GM23338 (cell line): Measurements from ENCODE around the gene IMPG1. TPM values are rescaled to one million over a fixed set of nuclear protein-coding genes. Genes with fewer than 3 reads are reported as not detected.

Experiments
- ATAC-seq: fragments of 200-7000 bp; cut with Tn5 transposase; 3 replicates; pipeline ENCODE4 v1.9.1; 2020
- DNase-seq: peaks from one replicate; pipeline ENCODE4 v3.0.0-alpha.2; 2015; ENCODE audit warnings: low spot score
- H2AFZ ChIP-seq: fragments of 200-600 bp; sonication (generic); 2 replicates; pipeline ENCODE4 v1.8.0; 2016; ENCODE audit warnings: antibody characterized with exemption, mild to moderate bottlenecking, moderate library complexity
- H3F3A ChIP-seq: fragments of 200-600 bp; sonication (generic); replicated peaks from 2 replicates; pipeline ENCODE4 v1.8.0; 2017; ENCODE audit warnings: antibody characterized with exemption, mixed run types, low read depth
- H3K27ac ChIP-seq: fragments of 200-600 bp; sonication (generic); 2 replicates; pipeline ENCODE4 v1.6.1; 2016; ENCODE audit warnings: low read depth
- H3K27me3 ChIP-seq: fragments of 200-600 bp; sonication (generic); 2 replicates; pipeline ENCODE4 v1.8.0; 2016; ENCODE audit warnings: mild to moderate bottlenecking, mixed run types, moderate library complexity; ENCODE audit not compliant: insufficient read depth
- H3K36me3 ChIP-seq: fragments of 200-600 bp; sonication (generic); 2 replicates; pipeline ENCODE4 v1.8.0; 2016; ENCODE audit warnings: mild to moderate bottlenecking; ENCODE audit not compliant: insufficient read depth
- H3K4me1 ChIP-seq: fragments of 200-600 bp; sonication (generic); 2 replicates; pipeline ENCODE4 v1.8.0; 2016; ENCODE audit warnings: mild to moderate bottlenecking, moderate library complexity; ENCODE audit not compliant: insufficient read depth
- H3K4me2 ChIP-seq: fragments of 200-600 bp; sonication (generic); 2 replicates; pipeline ENCODE4 v1.7.1; 2017; ENCODE audit warnings: mixed run types
- H3K4me3 ChIP-seq: fragments of 200-600 bp; sonication (generic); 2 replicates; pipeline ENCODE4 v1.6.1; 2016; ENCODE audit warnings: mixed run types
- H3K79me2 ChIP-seq: fragments of 200-600 bp; sonication (generic); replicated peaks from 2 replicates; pipeline ENCODE4 v1.8.0; 2017; ENCODE audit warnings: mild to moderate bottlenecking; ENCODE audit not compliant: insufficient read depth
- H3K9me2 ChIP-seq: fragments of 200-600 bp; sonication (generic); 2 replicates; pipeline ENCODE4 v1.8.0; 2017; ENCODE audit not compliant: insufficient read depth
- H4K20me1 ChIP-seq: fragments of 200-600 bp; sonication (generic); replicated peaks from 2 replicates; pipeline ENCODE4 v1.8.0; 2017; ENCODE audit warnings: mild to moderate bottlenecking; ENCODE audit not compliant: insufficient read depth
- H3K27ac Mint-ChIP-seq: 2 replicates; pipeline ENCODE4 v1.8.0; 2020; ENCODE audit warnings: inconsistent platforms, mild to moderate bottlenecking, moderate library complexity, mixed read lengths
- H3K27me3 Mint-ChIP-seq: 3 replicates; pipeline ENCODE4 v1.8.0; 2022; ENCODE audit warnings: low read depth, mild to moderate bottlenecking, moderate library complexity, mixed read lengths, inconsistent platforms; ENCODE audit not compliant: insufficient read depth, poor library complexity
- H3K36me3 Mint-ChIP-seq: 3 replicates; pipeline ENCODE4 v1.8.0; 2021; ENCODE audit warnings: low read depth, mild to moderate bottlenecking, inconsistent platforms, moderate library complexity, mixed read lengths
- H3K4me1 Mint-ChIP-seq: 3 replicates; pipeline ENCODE4 v1.8.0; 2020; ENCODE audit warnings: mild to moderate bottlenecking, inconsistent platforms, mixed read lengths
- H3K4me3 Mint-ChIP-seq: 3 replicates; pipeline ENCODE4 v1.8.0; 2021; ENCODE audit warnings: moderate library complexity, mild to moderate bottlenecking, inconsistent platforms, mixed read lengths
- H3K9me3 Mint-ChIP-seq: 3 replicates; pipeline ENCODE4 v1.8.0; 2020; ENCODE audit warnings: moderate library complexity, mild to moderate bottlenecking, inconsistent platforms, mixed read lengths
- ETS1 ChIP-seq: IDR thresholded peaks from 2 replicates; pipeline ENCODE4 v1.6.1; 2016; ENCODE audit warnings: antibody characterized with exemption
- EZH2 ChIP-seq: fragments of 200-600 bp; sonication (generic); IDR thresholded peaks from one replicate; pipeline ENCODE4 v1.8.0; 2017; ENCODE audit warnings: antibody characterized with exemption, mild to moderate bottlenecking, low read depth; ENCODE audit not compliant: unreplicated experiment
- JUNB ChIP-seq: IDR thresholded peaks from one replicate; pipeline ENCODE4 v1.6.1; 2016; ENCODE audit warnings: antibody characterized with exemption; ENCODE audit not compliant: unreplicated experiment
- POLR2AphosphoS5 ChIP-seq: IDR thresholded peaks from 2 replicates; pipeline ENCODE4 v1.6.1; 2016; ENCODE audit warnings: antibody characterized with exemption, low read depth
- STAT1 ChIP-seq: IDR thresholded peaks from one replicate; pipeline ENCODE4 v1.6.1; 2016; ENCODE audit warnings: antibody characterized with exemption; ENCODE audit not compliant: unreplicated experiment
- ZNF114 ChIP-seq: fragments of 250-450 bp; sonication (Bioruptor Pico); IDR thresholded peaks from 2 replicates; pipeline ENCODE4 v1.5.0; 2020; ENCODE audit warnings: mild to moderate bottlenecking, moderate library complexity
- ZNF462 ChIP-seq: fragments of 250-450 bp; sonication (Bioruptor Pico); IDR thresholded peaks from 2 replicates; pipeline ENCODE4 v1.5.0; 2020; ENCODE audit warnings: mild to moderate bottlenecking, moderate library complexity
- polyA plus RNA-seq: library from polyadenylated mRNA; unstranded; fragments of >200 nt; fragmentation: Nextera tagmentation; extraction: Ambion mirVana; gene quantifications from 2 replicates; pipeline ENCODE4 v1.2.1, GENCODE V29; 2016
- total RNA-seq: library from RNA; depleted of rRNA; stranded (reverse); fragments of >200 nt; shearing (Covaris generic); gene quantifications from 2 replicates; pipeline ENCODE4 v1.2.3, GENCODE V29; 2014

IMPG1 gene
- total and polyA plus RNA-seq, 2 experiments from 2014 or later, result not detected

- no peak for TF ChIP-seq ZNF462 (CRISPR knock-in tag)
- TF ChIP-seq JUNB, result no peak
- TF ChIP-seq STAT1, result no peak
Observed at GRCh38 chr6:76026101-76026500, 46.4 kb downstream of the IMPG1 start (continued).

- no peaks in the 10 kb centered on the region for H3F3A ChIP-seq
- H3K4me3 Mint-ChIP-seq, result no peak overlapping the region
- H4K20me1 ChIP-seq, result no peaks in the 10 kb centered on the region
- no peak overlapping the region for H3K27ac ChIP-seq
- no peak for ATAC-seq
- H3K27me3 Mint-ChIP-seq, result peaks cover 2% of the 10 kb centered on the region
- H3K27me3 ChIP-seq, result no peaks in the 10 kb centered on the region
- no peak overlapping the region for H3K27ac Mint-ChIP-seq
- H3K4me1 Mint-ChIP-seq, result peaks cover 3% of the 10 kb centered on the region; the same call in 1 of the 3 replicates
- no peaks in the 10 kb centered on the region for H3K79me2 ChIP-seq
- no peak overlapping the region for H3K4me2 ChIP-seq
- no peak overlapping the region for H3K4me3 ChIP-seq
- H2AFZ ChIP-seq, result no peak overlapping the region
- no peak for DNase-seq
- no peaks in the 10 kb centered on the region for H3K4me1 ChIP-seq
- no peaks in the 10 kb centered on the region; the same call in 1 of the 2 replicates for H3K36me3 ChIP-seq
- peaks cover 12% of the 10 kb centered on the region; the same call in 1 of the 2 replicates for H3K9me2 ChIP-seq
- peaks cover 2% of the 10 kb centered on the region; the same call in 1 of the 3 replicates for H3K36me3 Mint-ChIP-seq
- no peaks in the 10 kb centered on the region; the same call in 2 of the 3 replicates for H3K9me3 Mint-ChIP-seq
- no peak for TF ChIP-seq JUNB
- no peak for TF ChIP-seq POLR2AphosphoS5
- TF ChIP-seq ETS1, result no peak
- TF ChIP-seq ZNF462 (CRISPR knock-in tag), result no peak
- no peak for TF ChIP-seq EZH2
- no peak for TF ChIP-seq ZNF114
Observed at GRCh38 chr6:76014626-76015530, 57.6 kb downstream of the IMPG1 start.
